ENCODE data around the gene HOXC9.

HOXC9 gene

DNA sequence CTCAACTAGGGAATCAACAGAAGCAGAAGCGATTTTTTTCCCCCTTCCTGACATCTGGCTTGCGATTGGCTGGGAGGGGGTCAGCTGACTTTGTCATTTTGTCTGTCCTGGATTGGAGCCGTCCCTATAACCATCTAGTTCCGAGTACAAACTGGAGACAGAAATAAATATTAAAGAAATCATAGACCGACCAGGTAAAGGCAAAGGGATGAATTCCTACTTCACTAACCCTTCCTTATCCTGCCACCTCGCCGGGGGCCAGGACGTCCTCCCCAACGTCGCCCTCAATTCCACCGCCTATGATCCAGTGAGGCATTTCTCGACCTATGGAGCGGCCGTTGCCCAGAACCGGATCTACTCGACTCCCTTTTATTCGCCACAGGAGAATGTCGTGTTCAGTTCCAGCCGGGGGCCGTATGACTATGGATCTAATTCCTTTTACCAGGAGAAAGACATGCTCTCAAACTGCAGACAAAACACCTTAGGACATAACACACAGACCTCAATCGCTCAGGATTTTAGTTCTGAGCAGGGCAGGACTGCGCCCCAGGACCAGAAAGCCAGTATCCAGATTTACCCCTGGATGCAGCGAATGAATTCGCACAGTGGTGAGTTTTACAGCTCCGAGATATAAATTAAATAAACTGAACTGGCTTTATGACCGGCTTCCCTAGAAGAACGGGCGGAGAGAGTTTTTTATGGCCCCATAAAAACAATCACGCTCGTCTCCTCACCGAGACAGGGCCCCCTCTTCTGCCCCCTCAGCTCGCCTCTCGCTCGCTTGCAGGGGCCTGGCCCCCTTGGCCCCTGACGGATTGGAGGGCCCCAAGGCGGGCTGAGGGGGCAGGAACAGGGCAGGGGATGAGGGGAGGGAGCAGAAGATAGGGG lies 28.6 kb downstream of the HOXC9 start, which contains the start of gene HOXC6:
Gene HOXC6, plus strand, starts transcription at position 127 of the 888 bp plus-strand sequence. Its CDS starts 82 bp downstream, at position 209.
- DNase-seq (no peak), ATAC-seq (no peak)

DNA sequence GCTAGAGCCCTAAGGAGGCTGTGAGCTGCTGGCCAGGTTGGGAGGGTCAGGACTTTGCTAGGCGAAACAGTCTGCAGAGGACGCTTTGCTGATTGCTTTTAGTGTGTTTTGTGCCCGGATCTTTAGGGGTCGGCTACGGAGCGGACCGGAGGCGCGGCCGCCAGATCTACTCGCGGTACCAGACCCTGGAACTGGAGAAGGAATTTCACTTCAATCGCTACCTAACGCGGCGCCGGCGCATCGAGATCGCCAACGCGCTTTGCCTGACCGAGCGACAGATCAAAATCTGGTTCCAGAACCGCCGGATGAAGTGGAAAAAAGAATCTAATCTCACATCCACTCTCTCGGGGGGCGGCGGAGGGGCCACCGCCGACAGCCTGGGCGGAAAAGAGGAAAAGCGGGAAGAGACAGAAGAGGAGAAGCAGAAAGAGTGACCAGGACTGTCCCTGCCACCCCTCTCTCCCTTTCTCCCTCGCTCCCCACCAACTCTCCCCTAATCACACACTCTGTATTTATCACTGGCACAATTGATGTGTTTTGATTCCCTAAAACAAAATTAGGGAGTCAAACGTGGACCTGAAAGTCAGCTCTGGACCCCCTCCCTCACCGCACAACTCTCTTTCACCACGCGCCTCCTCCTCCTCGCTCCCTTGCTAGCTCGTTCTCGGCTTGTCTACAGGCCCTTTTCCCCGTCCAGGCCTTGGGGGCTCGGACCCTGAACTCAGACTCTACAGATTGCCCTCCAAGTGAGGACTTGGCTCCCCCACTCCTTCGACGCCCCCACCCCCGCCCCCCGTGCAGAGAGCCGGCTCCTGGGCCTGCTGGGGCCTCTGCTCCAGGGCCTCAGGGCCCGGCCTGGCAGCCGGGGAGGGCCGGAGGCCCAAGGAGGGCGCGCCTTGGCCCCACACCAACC lies 29.8 kb downstream of the HOXC9 start:
- no peak for ATAC-seq

GRCh38 chr12:54030442-54030801 lies 30.5 kb downstream of the HOXC9 start:
- ATAC-seq (no peak), DNase-seq (no peak)

More for the DNA sequence above, 29.8 kb downstream of the HOXC9 start:
- no peak for DNase-seq

DNA sequence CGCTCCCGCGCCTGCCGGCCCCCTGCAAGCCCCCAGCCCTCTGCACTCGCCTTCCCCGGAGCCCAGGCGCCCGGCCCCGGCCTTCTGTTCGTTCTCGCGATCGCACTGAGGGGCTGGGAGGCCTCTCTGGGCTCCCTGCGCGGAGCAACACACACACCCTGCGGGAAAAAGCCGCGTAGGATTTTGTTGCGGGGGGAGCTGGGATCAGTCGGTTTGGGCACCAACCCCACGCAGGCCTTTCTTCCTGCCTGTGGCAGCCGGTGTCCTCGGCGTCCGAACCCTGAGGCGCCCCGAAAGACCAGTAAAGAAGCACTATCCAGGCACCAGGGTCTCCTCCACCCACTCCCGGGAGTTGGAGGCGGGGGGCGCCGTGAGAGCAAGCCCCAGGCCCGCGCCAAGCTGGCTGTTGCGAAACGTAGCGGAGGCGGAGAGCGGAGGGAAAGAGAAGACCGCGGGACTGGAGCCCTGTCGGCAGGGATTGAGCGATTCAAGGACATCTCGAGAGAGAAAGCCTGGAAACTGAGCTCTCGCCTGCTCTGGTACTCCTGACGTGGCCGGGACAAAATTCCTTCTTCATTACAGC lies 31.0 kb downstream of the HOXC9 start:
- no peak for DNase-seq
- no peak for ATAC-seq

DNA sequence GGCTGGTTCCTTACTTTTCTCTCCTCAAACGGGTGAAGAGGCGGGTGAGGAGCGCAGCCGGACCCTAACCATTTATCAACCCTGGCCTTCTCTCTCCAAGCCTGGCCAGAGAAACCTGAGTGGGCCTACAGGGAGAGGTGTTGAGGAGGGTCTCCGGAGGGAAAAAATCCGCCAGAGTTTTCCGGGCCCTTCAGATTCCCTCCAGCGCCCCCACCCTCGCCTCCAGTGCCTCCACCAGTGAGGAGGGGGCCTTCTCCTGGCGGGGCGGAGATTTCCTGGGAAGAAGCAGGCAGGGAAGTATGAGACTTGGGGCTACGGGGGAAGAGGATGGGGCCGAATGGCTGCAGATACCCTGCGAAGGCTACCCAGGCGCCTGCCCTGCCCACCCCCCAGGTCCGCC lies 31.5 kb downstream of the HOXC9 start:
- ATAC-seq (no peak), DNase-seq (no peak)

- no peak for DNase-seq
- no peak for ATAC-seq
Measured at GRCh38 chr12:54032086-54032619, 32.2 kb downstream of the HOXC9 start.

GRCh38 chr12:54032627-54033100 lies 32.7 kb downstream of the HOXC9 start, which contains the start of gene HOXC5:
HOXC5 (plus strand) TSS chr12:54033050; CDS start chr12:54033123, 73 bp downstream.
- ATAC-seq: no peak

DNA sequence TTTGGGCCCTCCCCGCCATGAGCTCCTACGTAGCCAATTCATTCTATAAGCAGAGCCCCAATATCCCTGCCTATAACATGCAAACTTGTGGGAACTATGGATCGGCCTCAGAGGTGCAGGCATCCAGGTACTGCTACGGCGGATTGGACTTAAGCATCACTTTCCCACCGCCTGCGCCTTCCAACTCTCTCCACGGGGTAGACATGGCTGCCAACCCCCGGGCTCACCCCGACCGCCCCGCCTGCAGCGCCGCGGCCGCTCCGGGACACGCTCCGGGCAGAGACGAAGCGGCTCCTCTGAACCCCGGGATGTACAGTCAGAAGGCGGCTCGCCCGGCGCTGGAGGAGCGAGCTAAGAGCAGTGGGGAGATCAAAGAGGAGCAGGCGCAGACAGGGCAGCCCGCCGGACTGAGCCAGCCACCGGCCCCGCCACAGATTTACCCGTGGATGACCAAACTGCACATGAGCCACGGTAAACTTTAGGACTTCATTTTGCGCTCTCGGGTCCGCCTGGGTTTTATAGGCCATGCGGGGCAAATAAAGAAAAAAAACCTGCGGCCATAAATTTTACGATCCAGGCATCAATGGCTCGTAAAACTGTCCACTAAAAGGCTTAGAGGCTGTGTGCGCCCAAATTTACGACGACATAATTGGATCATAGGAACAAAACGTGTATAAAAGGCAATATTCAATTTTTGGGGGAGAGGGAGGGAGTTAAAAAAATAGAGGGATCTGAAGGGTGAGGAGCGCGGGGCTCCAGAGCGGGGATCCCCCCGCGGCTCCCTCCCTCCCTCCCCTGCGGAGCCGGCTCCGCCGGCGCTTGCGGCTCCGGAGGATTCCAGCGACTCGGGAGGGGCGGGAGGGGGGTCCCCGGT lies 33.4 kb downstream of the HOXC9 start:
- ATAC-seq (no peak), DNase-seq (no peak)

More at GRCh38 chr12:54032627-54033100, 32.7 kb downstream of the HOXC9 start, which contains the start of gene HOXC5:
- DNase-seq: peak; percentile 71

- no peak for DNase-seq
- ATAC-seq: no peak
Measured at GRCh38 chr12:54033980-54034784, 34.2 kb downstream of the HOXC9 start.

DNA sequence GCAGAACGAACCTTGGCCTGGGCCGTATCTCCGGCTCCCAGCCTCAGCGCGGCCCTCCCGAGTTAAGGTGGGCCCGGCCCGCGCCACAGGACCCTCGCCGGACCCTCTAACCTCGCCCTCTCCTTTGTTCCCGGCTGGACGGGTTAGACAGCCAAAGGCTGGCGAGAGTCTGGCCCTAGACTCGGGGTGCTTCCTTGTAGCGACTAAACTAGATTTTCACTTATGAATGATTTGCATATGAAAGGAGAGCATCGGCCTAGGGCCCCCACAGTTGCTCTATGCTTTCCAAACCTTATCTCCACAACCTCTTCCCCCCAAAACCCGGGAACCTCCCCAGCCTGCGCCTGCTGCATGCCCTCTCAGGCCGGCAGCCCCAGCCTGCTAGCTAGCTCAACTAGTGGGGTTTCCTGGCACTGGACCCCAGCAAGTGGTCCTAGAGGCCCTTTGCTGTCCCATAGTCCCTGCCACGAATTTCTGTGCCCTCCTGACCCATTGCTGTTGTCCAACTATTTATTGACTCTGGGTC lies 34.9 kb downstream of the HOXC9 start:
- ATAC-seq (no peak), DNase-seq (no peak)

DNA sequence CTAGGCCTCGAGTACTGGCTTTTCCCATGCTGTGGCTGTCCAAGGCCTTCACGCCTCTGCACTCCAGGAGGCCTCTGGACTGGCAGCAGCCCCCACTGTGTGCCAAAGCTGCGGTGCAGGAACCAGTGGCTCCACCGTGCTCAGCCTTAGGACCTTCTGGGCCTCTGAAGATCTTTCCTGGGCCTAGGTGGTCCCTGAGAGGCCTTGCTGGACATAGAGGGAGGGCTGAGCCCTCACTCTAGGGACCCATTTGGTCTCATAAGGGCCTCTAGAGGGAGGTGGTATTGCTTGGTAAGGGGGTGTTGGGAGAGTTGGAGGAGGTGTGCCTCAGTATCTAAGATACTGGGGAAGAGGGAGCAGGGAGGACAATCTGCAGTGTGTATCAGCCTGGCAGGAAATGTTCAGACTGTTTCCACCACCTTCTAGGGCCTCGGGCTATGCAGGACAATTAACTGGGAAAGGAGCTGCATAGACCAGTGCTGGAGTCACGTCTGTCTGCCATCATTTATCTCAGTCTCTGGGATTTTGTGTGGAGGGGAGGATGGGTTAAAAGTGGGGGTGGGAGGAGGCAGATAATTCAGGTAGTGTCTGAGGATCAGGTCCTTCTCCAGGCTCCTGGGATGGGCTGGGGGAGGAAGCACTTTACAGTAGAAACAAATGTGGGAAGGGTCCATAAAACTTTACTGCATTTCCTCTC lies 35.8 kb downstream of the HOXC9 start:
- ATAC-seq (no peak), DNase-seq (no peak)

DNA sequence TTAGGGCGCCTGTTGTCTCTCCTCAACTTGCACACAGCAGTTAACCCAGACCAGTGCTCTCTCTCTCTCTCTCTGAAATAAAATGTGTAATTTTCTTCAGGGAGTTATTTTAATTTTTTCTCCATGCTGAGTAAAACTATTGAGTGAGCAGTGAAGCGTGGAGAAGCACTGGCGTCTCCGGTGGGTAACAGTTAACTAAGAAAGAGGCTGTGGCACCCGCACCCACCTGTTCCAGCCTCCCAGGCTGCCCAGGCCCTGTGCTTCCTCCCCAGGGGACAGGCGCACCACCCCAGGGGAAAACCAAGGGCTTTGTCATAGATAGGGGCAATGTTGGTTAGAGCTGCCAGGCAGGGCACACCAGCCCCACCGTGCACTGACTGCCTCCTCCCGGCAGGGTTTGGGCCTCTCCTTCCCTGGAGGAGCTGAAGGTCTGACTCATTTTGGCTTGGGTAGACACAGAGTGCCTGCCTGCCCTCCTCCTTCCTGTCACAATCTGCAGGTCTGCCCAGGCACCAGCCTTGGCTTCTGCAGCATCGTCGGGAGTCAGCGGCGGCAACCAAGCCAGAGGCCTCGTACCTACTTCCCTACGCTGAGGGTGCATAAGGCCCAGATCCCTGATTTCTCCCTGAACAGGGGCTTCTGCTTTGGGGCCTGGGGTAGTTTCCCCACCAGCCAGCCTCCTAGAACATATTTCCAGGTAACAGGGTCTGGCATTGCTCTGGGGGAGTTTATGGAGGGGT lies 36.8 kb downstream of the HOXC9 start:
- DNase-seq (no peak), ATAC-seq (no peak)

- DNase-seq: no peak
- ATAC-seq: no peak
Measured at GRCh38 chr12:54037360-54038283, 37.7 kb downstream of the HOXC9 start.

DNA sequence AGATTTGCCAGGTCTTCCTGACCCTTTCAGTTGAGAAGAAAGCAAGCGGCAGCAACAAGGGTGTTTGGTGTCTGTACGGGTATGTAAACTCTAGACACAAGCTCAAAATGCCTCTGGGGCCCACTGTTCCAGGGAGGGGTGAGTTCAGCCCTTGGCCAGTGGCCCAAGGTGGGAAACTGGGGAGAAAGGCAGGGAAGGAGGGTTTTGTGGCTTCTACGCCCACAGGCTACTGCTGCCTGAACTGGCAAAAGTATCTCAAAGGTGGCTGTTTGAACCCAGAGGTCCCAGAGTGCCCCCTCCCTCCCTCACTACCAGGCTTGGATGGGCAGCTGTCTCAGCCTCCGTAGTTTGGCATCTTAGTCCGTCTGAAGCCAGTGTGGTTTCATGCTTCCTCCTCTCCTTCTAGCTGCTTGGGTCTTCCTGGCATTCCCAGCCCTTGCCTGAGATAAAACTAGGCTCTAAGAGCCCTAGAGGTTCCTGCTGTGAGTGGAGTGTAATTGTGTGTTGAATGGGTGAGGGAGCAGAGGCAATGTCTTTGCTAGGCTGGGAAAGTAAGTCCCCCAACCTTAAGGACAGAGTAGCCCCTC lies 38.4 kb downstream of the HOXC9 start:
- no peak for DNase-seq
- ATAC-seq: no peak

- DNase-seq (no peak), ATAC-seq (no peak)
Measured at GRCh38 chr12:54038871-54039414, 39.0 kb downstream of the HOXC9 start.

DNA sequence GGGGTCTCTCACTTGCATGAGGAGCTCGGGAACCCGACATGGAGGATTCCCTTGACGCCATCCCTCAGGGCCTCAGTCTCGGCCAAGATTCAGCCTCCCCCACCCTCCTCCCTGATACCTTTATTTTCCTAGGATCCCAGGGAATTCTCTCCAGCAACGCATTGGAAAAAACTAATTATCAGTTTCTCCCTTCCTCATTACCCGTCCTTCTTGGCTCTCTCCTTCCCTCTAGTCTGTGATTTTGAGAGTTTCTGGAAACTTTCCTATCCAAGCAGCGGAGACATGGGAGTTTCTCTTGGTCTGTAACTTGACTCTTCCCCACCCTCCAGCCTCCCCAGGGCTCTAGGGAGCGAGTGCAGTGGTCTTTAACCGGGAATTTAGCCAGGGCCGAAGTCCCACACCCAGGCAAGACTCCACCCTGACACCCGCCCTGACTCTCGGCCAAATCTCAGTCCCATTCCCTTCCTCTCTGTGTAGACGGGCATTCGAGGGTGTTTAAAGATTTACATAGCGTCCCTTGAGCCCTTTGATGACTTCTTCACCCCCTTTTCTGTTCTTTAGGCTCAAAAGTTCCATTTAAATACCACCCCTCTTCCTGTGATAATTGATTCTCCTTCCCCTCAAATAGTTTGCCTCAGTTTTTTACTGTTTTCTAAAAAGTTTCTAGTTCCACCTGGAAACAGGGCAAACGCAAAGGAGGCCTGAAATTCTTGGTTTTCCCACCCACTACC lies 39.6 kb downstream of the HOXC9 start:
- DNase-seq (no peak), ATAC-seq (no peak)
